Superior temporal gyrus (tissue), 1 donor: Measurements from ENCODE around the gene ADAD2.

Experiments used
- DNase-seq: peaks from one replicate; pipeline ENCODE4 v3.0.0-alpha.2; 2016; ENCODE audit errors: extremely low spot score

Gene ADAD2

DNA sequence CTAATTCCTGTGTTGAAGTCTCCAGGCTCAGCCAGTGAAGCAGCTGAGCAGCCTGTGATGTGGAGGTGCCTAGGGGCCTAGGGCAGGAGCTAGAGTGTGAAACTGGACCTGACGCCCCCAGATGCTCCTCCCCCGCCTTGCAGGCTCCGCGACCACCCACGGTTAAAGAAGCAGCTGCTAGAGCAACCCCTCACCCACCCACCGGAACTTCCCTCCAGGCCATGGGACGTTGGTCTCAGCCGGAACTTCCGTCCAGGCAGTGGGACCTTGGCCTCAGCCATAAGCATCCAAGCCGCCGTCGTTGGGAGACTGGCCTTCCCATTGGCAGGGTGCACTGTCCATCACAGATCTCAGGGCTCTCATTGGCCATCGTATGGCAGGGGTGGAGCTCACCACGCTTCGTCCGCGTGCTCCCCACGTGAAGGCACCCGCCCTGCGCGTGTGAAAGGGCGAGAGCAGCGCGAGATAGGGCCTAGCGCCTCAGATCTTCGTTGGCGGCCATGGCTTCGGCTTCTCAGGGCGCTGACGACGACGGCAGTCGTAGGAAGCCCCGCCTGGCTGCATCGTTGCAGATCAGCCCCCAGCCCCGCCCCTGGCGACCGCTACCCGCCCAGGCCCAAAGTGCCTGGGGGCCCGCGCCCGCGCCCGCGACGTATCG, at the start of gene ADAD2:
ADAD2 (plus strand) TSS at position 427 of the 658 bp plus-strand sequence; CDS start at position 501, 74 bp downstream.
- DNase-seq = no peak

DNA sequence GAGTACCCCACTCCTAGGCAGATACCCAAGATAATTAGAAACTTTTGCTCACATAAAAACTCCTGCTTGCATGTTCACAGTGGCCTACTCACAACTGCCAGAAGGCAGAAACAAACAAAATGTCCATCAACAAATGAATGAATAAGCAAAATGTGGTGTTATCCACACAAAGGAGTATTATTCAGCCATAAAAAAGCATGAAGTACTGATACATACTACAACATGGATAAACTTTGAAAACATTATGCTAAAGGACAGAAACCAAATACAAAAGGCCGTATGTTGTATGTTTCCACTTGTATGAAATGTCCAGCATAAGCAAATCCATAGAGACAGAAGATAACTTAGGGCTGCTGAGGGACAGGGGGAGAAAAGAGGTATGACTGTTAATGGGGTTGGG, 47.9 kb upstream of the ADAD2 start:
- DNase-seq = no peak

DNA sequence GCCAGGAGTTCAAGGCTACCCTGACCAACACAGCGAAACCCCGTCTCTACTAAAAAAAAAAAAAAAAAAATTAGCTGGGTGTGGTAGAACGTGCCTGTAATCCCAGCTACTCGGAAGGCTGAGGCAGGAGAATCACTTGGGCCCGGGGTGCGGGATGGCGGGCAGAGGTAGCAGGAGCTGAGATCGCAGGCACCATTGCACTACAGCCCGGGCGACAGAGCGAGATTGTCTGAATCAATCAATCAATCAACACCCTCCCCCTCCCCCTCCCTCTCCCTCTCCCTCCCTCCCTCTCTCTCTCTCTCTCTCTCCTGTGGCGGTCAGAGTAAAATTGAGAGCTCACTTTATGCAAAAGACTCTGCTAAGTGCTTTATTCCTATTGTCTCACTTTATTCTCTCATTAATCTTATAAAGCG, 47.2 kb upstream of the ADAD2 start:
- DNase-seq = no peak

DNA sequence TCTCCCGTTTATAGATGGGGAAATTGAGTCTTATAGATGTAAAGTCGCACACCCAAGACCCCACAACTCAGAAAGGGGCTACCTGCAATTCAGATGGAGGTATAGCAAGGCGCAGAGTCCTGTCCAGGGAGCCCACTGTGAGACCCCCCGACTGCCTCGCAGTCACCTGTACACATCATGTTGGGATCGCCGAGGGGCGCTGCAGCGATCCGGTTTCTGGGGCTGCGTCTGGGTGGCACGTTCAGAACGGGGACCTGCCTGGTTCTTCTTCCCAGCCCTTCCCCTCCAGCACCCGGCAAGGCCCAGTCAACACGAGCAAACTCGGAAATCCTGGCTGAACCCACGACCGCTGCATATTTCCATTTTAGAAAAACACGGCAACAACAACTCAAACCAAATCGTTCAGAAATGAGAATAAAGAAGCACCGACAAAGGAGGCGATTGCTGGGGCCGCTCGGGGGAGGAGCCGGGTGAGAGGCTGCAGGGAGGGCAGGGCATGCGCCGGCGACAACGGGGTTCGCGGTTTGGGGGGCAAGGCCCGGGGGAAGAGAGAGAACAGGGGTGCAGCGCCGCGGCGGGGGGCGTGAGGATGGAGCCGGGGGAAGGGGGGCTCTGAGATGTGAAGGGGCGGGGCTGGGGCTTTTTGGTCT, 46.6 kb upstream of the ADAD2 start:
- DNase-seq = peak; percentile 17

DNA sequence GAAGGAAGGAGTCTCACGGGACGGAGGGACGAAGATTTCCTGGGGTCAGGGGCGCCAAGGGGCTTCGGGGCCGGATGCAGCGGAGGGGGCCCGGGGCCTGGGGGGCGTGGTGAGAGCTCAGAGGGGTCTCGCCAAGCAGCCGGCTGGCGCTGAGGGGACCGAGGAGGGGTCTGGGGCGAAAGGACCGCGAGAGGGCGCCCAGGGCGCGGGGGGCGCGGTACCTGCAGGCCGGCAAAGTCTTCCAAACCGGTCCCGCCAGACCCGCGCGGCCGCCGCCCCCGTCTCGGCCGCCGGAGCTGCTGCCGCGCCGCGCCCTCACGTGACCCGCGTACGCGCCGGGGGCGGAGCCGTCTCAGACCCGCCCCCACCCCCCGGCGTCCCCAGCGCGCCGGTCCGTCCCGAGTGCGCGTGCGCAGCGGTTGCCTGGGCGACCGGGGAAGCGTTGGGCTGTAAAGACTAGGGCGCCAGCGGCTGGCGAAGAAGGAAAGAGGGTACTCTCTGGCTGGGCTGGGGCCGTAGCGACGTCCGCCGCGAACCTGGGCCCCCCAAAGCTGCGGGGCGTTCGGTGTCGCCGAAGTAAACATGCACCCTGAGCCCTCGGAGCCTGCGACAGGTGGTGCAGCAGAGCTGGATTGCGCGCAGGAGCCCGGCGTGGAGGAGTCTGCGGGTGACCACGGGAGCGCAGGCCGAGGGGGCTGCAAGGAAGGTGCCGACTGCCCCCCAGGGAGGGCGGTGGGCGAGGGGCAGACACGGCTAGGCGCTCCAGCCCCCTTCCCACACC, 45.9 kb upstream of the ADAD2 start, which contains the start of the genes DNAAF1 and HSDL1:
DNAAF1 (plus strand) TSS at position 450 of the 781 bp plus-strand sequence; CDS start at position 583, 133 bp downstream.
HSDL1 (minus strand) TSS at position 319 of the 781 bp plus-strand sequence. CDS start 13,856 bp downstream, outside the sequence.
- DNase-seq = peak; percentile 87

DNA sequence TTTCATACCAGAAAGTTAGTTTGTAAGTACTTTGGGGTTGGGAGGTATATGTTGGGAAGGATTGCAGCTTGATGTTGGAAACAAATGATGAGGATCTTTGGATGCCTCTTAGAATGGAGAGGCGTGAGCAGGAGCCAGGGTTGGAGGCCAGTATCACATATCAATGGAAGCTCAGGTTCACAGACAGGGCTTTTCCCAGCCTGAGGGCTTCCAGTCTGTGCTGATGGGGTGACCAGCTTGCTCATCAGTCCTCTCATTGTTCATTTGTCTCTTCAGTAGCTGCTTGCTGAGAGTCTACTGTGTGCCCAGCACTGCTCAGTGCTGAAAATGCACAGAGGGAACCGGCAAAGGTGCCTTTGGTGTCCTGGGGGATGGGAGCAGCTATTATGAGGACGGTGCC, 40.0 kb upstream of the ADAD2 start:
- DNase-seq = no peak

DNA sequence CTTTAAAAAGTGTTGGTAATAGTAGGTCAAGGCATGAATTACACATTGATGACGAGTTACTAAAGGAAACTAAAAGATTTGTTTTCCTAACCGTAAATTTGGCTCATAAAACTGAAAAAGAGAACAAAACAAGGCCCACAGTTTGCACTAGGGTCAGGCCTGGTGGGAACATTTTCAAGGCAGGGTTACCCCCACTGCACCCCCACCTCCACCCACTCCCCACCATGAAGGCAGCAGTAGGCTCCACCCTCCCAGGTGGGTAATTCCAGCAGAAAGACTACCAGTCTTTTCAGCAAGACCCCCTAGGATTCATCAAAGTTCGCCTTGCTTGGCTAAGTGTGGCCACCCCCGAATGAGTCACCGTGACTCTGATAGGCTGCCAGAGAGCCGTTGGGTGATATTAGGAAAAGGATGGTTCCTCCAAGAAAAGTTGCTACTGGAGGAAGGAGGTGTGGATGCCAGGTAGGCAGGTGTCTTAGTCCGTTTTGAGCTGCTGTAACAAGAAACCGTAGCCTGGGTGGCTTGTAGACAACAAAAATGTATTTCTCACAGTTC, 37.2 kb upstream of the ADAD2 start:
- no peak for DNase-seq

DNA sequence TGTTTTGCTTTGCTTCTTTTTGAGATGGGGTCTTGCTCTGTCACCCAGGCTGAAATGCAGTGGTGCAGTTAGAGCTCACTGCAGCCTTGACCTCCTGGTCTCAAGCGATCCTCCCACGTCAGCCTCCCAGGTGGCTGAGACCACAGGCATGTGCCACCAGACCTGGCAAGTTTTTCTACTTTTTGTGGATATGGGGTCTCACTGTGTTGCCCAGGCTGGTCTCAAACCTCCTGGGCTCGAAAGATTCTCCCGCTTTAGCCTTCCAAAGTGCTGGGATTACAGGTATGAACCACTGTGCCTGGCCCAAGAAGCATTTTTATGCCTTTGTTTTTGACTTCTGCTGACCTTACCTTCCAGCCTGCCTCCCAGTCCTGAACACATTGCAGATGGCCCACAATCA, 35.7 kb upstream of the ADAD2 start:
- DNase-seq = no peak

DNA sequence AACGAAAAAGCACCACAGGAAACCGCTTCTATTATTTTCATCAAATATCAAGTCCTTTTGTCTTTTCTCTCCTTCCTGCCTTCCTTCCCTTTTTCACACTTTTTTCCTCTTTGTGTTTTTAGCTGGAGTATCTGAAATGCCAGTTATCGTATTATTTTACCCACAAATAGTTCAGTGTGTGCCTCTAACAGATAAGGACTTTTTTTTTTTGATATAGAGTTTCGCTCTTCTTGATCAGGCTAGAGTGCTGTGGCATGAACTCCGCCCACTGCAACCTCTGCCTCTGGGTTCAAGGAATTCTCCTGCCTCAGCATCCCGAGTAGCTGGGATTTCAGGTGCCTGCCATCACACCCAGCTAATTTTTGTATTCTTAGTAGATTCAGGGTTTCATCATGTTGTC, 35.2 kb upstream of the ADAD2 start:
- no peak for DNase-seq

DNA sequence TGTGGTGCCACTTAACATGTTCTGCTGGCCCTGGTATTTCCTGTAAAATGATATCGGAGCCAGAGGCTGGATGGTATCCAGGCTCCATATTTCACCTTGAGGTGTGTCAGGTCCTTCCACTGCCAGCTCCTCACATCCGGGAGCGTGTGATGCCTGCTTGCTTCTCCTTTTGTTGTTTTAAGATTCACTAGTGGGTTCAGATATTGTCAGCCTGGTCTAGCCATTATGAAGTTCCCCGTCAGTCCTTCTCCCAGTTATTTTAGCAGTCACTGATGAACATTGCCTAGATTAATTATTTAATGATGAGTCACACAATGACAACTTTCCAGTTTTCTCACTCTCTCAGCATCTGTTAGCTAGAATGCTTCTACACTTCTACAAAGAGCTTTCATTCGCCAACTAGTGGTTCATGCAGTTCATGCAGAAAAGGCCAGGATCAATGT, 34.6 kb upstream of the ADAD2 start:
- no peak for DNase-seq

DNA sequence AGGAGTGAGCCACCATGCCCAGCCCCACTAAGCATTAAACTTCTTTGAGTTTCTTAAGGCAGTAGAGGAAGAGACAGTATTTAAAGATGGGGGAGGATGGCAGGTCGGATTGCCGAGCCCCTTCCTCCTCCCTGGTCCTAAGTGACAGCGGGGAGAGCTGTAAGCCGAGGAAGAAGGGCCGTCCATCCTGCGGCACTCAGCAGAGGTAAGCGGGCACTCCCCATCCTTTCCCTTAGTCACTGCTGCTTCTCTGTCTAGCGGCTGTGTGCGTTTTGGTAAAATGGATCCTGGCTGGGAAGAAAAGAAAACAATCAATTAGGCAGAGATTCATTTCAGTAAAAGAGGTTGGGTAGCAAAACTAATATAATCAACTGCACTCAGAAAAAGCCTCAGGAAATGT, 31.9 kb upstream of the ADAD2 start:
- no peak for DNase-seq

DNA sequence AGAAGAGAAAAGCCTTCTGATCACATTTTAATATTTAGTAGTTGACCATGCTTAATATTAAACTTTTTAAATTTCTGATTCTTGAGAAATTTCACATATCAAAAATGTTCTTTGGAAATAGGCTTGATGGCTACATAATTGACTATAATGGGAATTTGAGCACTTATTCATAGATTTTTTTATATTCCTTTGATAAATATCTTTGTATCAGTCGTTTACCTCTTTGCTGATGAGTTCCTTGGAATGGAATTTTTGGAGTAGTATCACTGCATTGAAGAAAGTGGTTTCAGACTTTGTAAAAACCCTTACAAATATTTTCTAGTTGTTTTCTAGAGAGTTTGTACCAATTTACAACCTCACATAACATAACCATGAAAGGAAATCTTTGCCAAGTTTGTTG, 31.2 kb upstream of the ADAD2 start:
- DNase-seq = no peak

DNA sequence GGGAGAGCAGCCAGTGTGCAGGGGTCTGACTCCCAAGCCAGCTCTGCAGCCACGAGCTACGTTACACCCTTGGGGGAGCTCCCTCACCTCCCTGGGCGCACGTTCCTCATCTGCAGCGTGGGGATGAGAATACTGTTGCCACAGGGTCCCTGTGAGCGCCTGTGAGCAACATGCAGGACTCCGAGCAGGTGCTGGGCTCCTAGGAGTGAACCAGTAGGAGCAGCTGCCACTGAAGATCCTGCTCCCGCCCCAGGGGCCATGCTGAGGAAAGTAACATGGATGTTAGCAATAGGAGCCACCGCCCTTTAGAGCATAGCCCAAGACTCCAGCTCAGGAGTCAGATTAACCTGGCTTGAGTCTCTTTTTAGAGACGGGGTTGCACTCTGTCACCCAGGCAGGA, 29.9 kb upstream of the ADAD2 start:
- no peak for DNase-seq

DNA sequence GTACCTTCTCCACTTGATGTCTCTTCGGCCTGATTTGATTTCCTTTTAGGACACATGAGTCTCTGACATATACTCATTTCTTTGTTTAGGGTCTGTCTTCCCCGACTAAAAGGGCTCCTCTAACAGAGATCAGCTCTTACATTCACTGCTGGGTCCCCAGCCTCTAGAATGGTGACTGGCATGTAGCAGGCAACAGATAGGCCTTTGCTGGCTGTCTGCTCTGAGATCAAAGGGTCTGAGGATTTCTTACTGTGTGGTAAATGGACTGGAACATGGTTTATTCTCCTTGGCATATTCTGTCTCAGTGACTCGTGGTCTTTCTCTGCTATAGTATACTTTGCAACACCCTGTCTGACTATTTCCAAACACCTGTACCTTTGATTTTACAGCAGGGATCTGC, 29.2 kb upstream of the ADAD2 start:
- no peak for DNase-seq

DNA sequence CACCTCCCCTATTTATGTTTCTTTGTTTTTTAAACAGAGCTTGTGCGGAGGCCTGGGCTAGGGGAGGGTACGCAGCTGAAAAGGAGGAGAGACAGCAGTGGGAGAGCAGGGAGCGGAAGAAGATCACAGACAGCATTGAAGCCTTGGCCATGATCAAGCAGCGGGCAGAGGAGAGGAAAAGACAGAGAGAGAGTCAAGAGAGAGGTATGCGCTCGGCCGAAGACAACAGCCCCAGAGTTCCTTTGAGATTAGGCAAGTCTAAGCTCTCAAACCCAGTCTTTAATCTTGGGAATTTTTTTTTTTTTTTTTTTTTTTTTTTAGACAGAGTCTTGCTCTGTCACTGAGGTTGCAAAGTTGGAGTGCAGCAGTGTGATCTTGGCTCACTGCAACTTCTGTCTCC, 25.2 kb upstream of the ADAD2 start:
- no peak for DNase-seq

DNA sequence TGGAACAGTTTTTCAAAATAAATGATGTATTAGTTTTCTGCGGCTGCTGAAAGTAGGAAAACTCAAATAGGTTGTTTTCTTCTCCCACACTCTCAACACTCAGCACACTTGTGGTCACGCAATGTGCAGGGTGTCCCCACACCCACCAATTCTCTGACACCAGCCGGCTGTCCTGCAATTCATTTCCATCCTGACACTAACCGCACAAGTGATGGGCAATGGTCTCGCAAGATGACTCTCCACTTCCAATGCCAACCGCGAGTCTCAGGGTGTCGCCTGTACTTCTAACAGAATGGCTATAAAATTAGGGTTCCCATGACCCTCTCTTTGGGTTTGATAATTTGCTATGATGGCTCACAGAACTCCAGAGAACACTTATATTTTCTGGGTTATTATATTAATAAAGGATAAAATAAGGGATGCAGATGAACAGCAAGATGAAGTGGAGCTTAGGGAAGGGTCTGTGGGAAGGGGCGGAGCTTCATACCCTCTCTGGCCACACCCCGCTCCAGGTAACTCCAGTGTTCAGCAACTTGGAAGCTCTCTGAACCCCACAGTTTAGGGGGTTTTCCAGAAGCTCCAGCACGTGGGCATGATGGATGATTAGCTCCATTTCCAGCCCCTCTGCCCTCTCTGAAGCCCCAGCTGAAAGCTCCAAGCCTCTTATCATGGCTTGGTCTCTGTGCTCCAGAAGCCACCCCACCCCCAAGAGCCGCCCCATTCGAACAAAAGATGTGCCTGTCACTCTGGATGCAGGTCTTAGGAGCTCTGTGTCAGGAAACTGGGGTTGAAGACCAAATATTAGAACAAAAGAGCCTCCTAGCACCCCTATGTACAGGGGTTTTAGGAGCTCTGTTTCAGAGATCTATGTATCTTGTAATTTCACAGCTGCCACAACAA, 23.9 kb upstream of the ADAD2 start:
- no peak for DNase-seq

DNA sequence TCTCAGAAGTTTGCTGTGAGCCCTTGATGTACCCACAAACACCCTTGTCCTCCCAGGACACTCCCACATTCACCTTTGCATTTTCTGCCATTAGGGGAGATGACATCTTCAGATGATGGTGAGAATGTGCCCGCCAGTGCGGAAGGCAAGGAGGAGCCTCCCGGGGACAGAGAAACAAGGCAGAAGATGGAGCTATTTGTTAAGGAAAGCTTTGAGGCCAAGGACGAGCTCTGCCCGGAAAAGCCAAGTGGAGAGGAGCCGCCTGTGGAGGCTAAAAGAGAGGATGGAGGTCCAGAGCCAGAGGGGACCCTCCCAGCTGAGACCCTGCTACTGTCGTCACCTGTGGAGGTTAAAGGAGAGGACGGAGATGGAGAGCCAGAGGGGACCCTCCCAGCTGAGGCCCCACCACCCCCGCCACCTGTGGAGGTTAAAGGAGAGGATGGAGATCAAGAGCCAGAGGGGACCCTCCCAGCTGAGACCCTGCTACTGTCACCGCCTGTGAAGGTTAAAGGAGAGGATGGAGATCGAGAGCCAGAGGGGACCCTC, 21.1 kb upstream of the ADAD2 start:
- no peak for DNase-seq

DNA sequence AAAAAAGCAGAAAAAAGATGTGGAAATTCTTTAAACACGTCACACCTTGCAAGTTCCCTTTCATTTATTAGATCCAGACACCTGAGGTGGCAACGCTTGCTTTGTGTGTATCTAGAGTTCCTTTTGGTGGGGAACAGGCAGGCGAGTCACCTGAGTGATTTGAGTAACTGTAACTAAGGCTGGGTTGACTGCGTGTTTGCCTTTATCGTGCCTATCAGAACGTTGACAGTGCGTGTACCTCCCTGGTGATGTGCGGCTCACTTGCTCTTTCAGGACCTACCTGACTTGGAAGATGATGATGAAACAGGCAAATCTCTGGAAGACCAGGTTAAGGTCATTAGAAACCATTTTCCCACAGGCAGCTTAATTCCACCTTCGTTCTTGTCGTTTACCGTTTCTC, 16.6 kb upstream of the ADAD2 start:
- DNase-seq = no peak

DNA sequence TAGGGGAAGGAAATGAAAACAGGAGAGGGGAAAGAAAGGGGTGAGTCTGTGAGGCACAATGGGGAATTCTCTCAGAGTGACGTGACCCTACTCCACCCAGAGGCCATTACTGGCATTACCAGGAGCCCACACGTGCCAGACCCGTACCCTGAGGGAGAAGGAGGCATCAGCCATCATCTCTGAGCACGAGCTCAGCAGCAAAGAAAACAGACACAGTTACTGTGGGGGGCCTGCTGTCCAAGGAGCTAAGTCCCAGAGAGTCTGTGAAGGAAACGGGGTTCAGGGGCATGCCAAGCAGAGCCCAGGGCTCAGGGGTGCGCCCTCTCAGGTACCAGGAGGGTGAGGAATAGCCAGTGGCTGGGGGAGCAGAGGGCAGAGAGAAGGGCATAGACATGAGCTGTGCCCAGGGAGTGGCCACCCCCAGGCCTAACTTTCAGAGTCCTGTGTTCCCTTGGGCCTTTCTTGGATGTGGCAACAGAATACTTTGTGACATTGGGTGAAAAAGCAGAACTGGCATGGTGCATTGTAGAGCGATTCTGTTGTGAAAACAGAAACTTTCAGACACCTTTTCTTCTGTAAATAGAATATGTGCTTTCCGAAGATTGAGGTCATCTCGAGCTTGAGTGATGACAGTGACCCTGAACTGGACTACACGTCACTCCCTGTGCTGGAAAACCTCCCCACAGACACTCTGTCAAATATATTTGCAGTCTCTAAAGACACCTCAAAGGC, 15.4 kb upstream of the ADAD2 start:
- DNase-seq = peak; percentile 55
